ENCODE results near the gene UBE2E2.

The UBE2E2 gene

GRCh38 chr3:23575697-23576096, 372.6 kb downstream of the UBE2E2 start:
- H3K36me3 ChIP-seq (ENCODE audit: control insufficient read depth, insufficient read depth, low read length, severe bottlenecking) = no peaks in the 10 kb centered on the region
- no peaks in the 10 kb centered on the region for H3K4me1 ChIP-seq (ENCODE audit: control insufficient read depth, insufficient read depth, low read length)
- H3K9ac ChIP-seq (ENCODE audit: low read length) = no peak overlapping the region
- no peaks in the 10 kb centered on the region for H3K27me3 ChIP-seq (replicated peaks; ENCODE audit: control insufficient read depth, insufficient read depth, low read length)
- H3K4me3 ChIP-seq (ENCODE audit: low read length) = no peak overlapping the region
- no peaks in the 10 kb centered on the region for H3K9me3 ChIP-seq (ENCODE audit: control insufficient read depth, low read length)
- DNase-seq (ENCODE audit: low read depth) = peak; percentile 70

- no peaks in the 10 kb centered on the region for H3K9me3 ChIP-seq (ENCODE audit: control insufficient read depth, low read length)
- no peak for DNase-seq (ENCODE audit: low read depth)
- H3K36me3 ChIP-seq (ENCODE audit: control insufficient read depth, insufficient read depth, low read length, severe bottlenecking) = no peaks in the 10 kb centered on the region
- no peak overlapping the region for H3K9ac ChIP-seq (ENCODE audit: low read length)
- H3K4me1 ChIP-seq (ENCODE audit: control insufficient read depth, insufficient read depth, low read length) = no peaks in the 10 kb centered on the region
- no peak overlapping the region for H3K4me3 ChIP-seq (ENCODE audit: low read length)
- no peaks in the 10 kb centered on the region for H3K27me3 ChIP-seq (replicated peaks; ENCODE audit: control insufficient read depth, insufficient read depth, low read length)
These were observed 373.3 kb downstream of the UBE2E2 start for GRCh38 chr3:23576379-23576959.

- Histone ChIP-seq H3K9me3 (ENCODE audit: control insufficient read depth, low read length) (no peaks in the 10 kb centered on the region), H3K4me3 (ENCODE audit: low read length) (no peak overlapping the region), H3K9ac (ENCODE audit: low read length) (no peak overlapping the region), H3K27me3 (replicated peaks; ENCODE audit: control insufficient read depth, insufficient read depth, low read length) (no peaks in the 10 kb centered on the region), H3K4me1 (ENCODE audit: control insufficient read depth, insufficient read depth, low read length) (no peaks in the 10 kb centered on the region), H3K36me3 (ENCODE audit: control insufficient read depth, insufficient read depth, low read length, severe bottlenecking) (no peaks in the 10 kb centered on the region)
- DNase-seq (ENCODE audit: low read depth) = peak; percentile 58
These were observed 377.1 kb downstream of the UBE2E2 start for GRCh38 chr3:23580096-23580713.

GRCh38 chr3:23583980-23584740, 381.0 kb downstream of the UBE2E2 start:
- no peak for DNase-seq (ENCODE audit: low read depth)
- H3K4me3 ChIP-seq (ENCODE audit: low read length) = no peak overlapping the region
- H3K36me3 ChIP-seq (ENCODE audit: control insufficient read depth, insufficient read depth, low read length, severe bottlenecking) = no peaks in the 10 kb centered on the region
- H3K27me3 ChIP-seq (replicated peaks; ENCODE audit: control insufficient read depth, insufficient read depth, low read length) = no peaks in the 10 kb centered on the region
- H3K9ac ChIP-seq (ENCODE audit: low read length) = no peak overlapping the region
- H3K4me1 ChIP-seq (ENCODE audit: control insufficient read depth, insufficient read depth, low read length) = no peaks in the 10 kb centered on the region
- no peaks in the 10 kb centered on the region for H3K9me3 ChIP-seq (ENCODE audit: control insufficient read depth, low read length)

GRCh38 chr3:23587513-23587912, 384.4 kb downstream of the UBE2E2 start:
- H3K4me3 ChIP-seq (ENCODE audit: low read length) = no peak overlapping the region
- H3K4me1 ChIP-seq (ENCODE audit: control insufficient read depth, insufficient read depth, low read length) = peaks cover 4% of the 10 kb centered on the region
- DNase-seq (ENCODE audit: low read depth) = no peak
- no peaks in the 10 kb centered on the region for H3K27me3 ChIP-seq (replicated peaks; ENCODE audit: control insufficient read depth, insufficient read depth, low read length)
- H3K36me3 ChIP-seq (ENCODE audit: control insufficient read depth, insufficient read depth, low read length, severe bottlenecking) = no peaks in the 10 kb centered on the region
- no peak overlapping the region for H3K9ac ChIP-seq (ENCODE audit: low read length)
- no peaks in the 10 kb centered on the region for H3K9me3 ChIP-seq (ENCODE audit: control insufficient read depth, low read length)

GRCh38 chr3:23588547-23588946, 385.4 kb downstream of the UBE2E2 start:
- Histone ChIP-seq H3K36me3 (ENCODE audit: control insufficient read depth, insufficient read depth, low read length, severe bottlenecking) (no peaks in the 10 kb centered on the region), H3K9ac (ENCODE audit: low read length) (no peak overlapping the region), H3K4me3 (ENCODE audit: low read length) (no peak overlapping the region), H3K27me3 (replicated peaks; ENCODE audit: control insufficient read depth, insufficient read depth, low read length) (no peaks in the 10 kb centered on the region), H3K4me1 (ENCODE audit: control insufficient read depth, insufficient read depth, low read length) (peaks cover 4% of the 10 kb centered on the region), H3K9me3 (ENCODE audit: control insufficient read depth, low read length) (no peaks in the 10 kb centered on the region)
- no peak for DNase-seq (ENCODE audit: low read depth)

- DNase-seq (ENCODE audit: low read depth) = no peak
- Histone ChIP-seq H3K27me3 (replicated peaks; ENCODE audit: control insufficient read depth, insufficient read depth, low read length) (no peaks in the 10 kb centered on the region), H3K9me3 (ENCODE audit: control insufficient read depth, low read length) (no peaks in the 10 kb centered on the region), H3K4me3 (ENCODE audit: low read length) (no peak overlapping the region), H3K9ac (ENCODE audit: low read length) (no peak overlapping the region), H3K4me1 (ENCODE audit: control insufficient read depth, insufficient read depth, low read length) (peaks cover 4% of the 10 kb centered on the region), H3K36me3 (ENCODE audit: control insufficient read depth, insufficient read depth, low read length, severe bottlenecking) (no peaks in the 10 kb centered on the region)
These were observed 386.5 kb downstream of the UBE2E2 start for GRCh38 chr3:23589602-23590001.

GRCh38 chr3:23590424-23591273, 387.5 kb downstream of the UBE2E2 start:
- peaks cover 9% of the 10 kb centered on the region for H3K4me1 ChIP-seq (ENCODE audit: control insufficient read depth, insufficient read depth, low read length)
- no peak for DNase-seq (ENCODE audit: low read depth)
- H3K9ac ChIP-seq (ENCODE audit: low read length) = no peak overlapping the region
- no peaks in the 10 kb centered on the region for H3K27me3 ChIP-seq (replicated peaks; ENCODE audit: control insufficient read depth, insufficient read depth, low read length)
- no peaks in the 10 kb centered on the region for H3K36me3 ChIP-seq (ENCODE audit: control insufficient read depth, insufficient read depth, low read length, severe bottlenecking)
- no peaks in the 10 kb centered on the region for H3K9me3 ChIP-seq (ENCODE audit: control insufficient read depth, low read length)
- no peak overlapping the region for H3K4me3 ChIP-seq (ENCODE audit: low read length)

GRCh38 chr3:23591374-23591773, 388.2 kb downstream of the UBE2E2 start:
- Histone ChIP-seq H3K9me3 (ENCODE audit: control insufficient read depth, low read length) (no peaks in the 10 kb centered on the region), H3K27me3 (replicated peaks; ENCODE audit: control insufficient read depth, insufficient read depth, low read length) (no peaks in the 10 kb centered on the region), H3K4me3 (ENCODE audit: low read length) (no peak overlapping the region), H3K9ac (ENCODE audit: low read length) (no peak overlapping the region), H3K4me1 (ENCODE audit: control insufficient read depth, insufficient read depth, low read length) (peaks cover 9% of the 10 kb centered on the region), H3K36me3 (ENCODE audit: control insufficient read depth, insufficient read depth, low read length, severe bottlenecking) (peaks cover 2% of the 10 kb centered on the region)
- no peak for DNase-seq (ENCODE audit: low read depth)

- Histone ChIP-seq H3K4me1 (ENCODE audit: control insufficient read depth, insufficient read depth, low read length) (peaks cover 9% of the 10 kb centered on the region), H3K9me3 (ENCODE audit: control insufficient read depth, low read length) (no peaks in the 10 kb centered on the region), H3K36me3 (ENCODE audit: control insufficient read depth, insufficient read depth, low read length, severe bottlenecking) (peaks cover 9% of the 10 kb centered on the region), H3K9ac (ENCODE audit: low read length) (no peak overlapping the region), H3K27me3 (replicated peaks; ENCODE audit: control insufficient read depth, insufficient read depth, low read length) (no peaks in the 10 kb centered on the region), H3K4me3 (ENCODE audit: low read length) (no peak overlapping the region)
- DNase-seq (ENCODE audit: low read depth) = no peak
These were observed 390.1 kb downstream of the UBE2E2 start for GRCh38 chr3:23592961-23593931.

All from adipocyte (in vitro differentiated cells).